Kidney (tissue), 14 donors: ENCODE results near the gene TEAD3. TPM values are rescaled to one million over a fixed set of nuclear protein-coding genes. Genes with fewer than 3 reads are reported as not detected.

Source experiments
- DNase-seq, 5 donors: peaks; one replicate each; pipeline ENCODE4 v3.0.0-alpha.2; 2013 to 2020
- FAIRE-seq: peaks from 2 replicates; lab custom pipeline; 2012; peaks lifted over from hg19 to GRCh38; lab: Jason Lieb, UNC
- H3K27ac ChIP-seq, 2 donors: one replicate each; pipeline ENCODE4 v1.7.0; 2013; ENCODE audit warnings: low read depth in 2 of 2, low read length in 2 of 2, inconsistent platforms in 1 of 2
- H3K27me3 ChIP-seq: one replicate; pipeline ENCODE4 v1.7.1; 2013; ENCODE audit warnings: low read length, inconsistent platforms; ENCODE audit not compliant: control insufficient read depth, insufficient read depth
- H3K36me3 ChIP-seq, 3 donors: one replicate each; pipeline versions ENCODE4 v1.7.0 to v1.7.1; 2013; ENCODE audit warnings: low read length in 3 of 3, control low read depth in 1 of 3, inconsistent platforms in 1 of 3; ENCODE audit not compliant: insufficient read depth in 3 of 3, control insufficient read depth in 2 of 3
- H3K4me1 ChIP-seq, 3 donors: one replicate each; pipeline versions ENCODE4 v1.7.0 to v1.7.1; 2013; ENCODE audit warnings: low read length in 3 of 3, inconsistent platforms in 1 of 3, low read depth in 1 of 3; ENCODE audit not compliant: control insufficient read depth in 2 of 3, insufficient read depth in 2 of 3
- H3K4me3 ChIP-seq, 3 donors: one replicate each; pipeline versions ENCODE4 v1.7.0 to v1.8.1; 2013; ENCODE audit warnings: low read length in 3 of 3, control low read depth in 1 of 3, inconsistent platforms in 1 of 3
- H3K9ac ChIP-seq, 3 donors: one replicate each; pipeline versions ENCODE4 v1.7.0 to v1.7.1; 2013; ENCODE audit warnings: low read length in 3 of 3, control low read depth in 1 of 3, inconsistent platforms in 1 of 3
- H3K9me3 ChIP-seq, 3 donors: one replicate each; pipeline versions ENCODE4 v1.7.0 to v1.7.1; 2013; ENCODE audit warnings: low read length in 3 of 3, control low read depth in 1 of 3, inconsistent platforms in 1 of 3; ENCODE audit not compliant: control insufficient read depth in 2 of 3, insufficient read depth in 1 of 3
- intact Hi-C: fragments of 100-400 bp; cut with DNase I; formaldehyde crosslinking; loops from one replicate; pipeline ENCODE4 v1.11.1; 2022
- polyA plus RNA-seq: library from polyadenylated mRNA; stranded (reverse); fragments of 350-450 nt; fragmentation: Illumina TruSeq; extraction: RNeasy Lipid Tissue Mini Kit (QIAGEN cat#74804); gene quantifications from one replicate; pipeline ENCODE4 v1.2.3, GENCODE V29; 2014; ENCODE audit warnings: low read depth, low replicate concordance; ENCODE audit not compliant: insufficient read depth
- total RNA-seq: library from RNA; stranded (reverse); fragmentation: NEBNext Ultra II Directional; extraction: Animal tissue kit (Norgen Biotek cat#: 25700); gene quantifications from one replicate; pipeline ENCODE4 v1.2.1, GENCODE V29; 2021
- TF ChIP-seq, protein P1 (sequence below): IDR thresholded peaks from 3 replicates; pipeline ENCODE4 v1.5.1; 2012; ENCODE audit warnings: mild to moderate bottlenecking, moderate library complexity, borderline replicate concordance; ENCODE audit not compliant: insufficient read depth; ENCODE audit errors: extremely low read depth
- donor health status: control.
- donor health status: control.
- donor health status: control.
- donor health status: control.
- donor health status: control.
- donor health status: DM: yes; HTN: yes; CAD: no.
- donor health status: Normal renal cell carcinoma (clear cell type).

Gene TEAD3
- total and polyA plus RNA-seq, 2 donors from 2014 or later: 11.3 to 18.0 TPM

- Histone ChIP-seq H3K9me3 (no peaks in the 10 kb centered on the region), H3K4me3 (peak overlapping the region in 2 of 3 donors; percentile 15 to 52), H3K27me3 (no peaks in the 10 kb centered on the region), H3K4me1 (peaks cover 0 to 2% (median 0%) of the 10 kb centered on the region in 3 donors), H3K27ac (no peak overlapping the region), H3K36me3 (no peaks in the 10 kb centered on the region), H3K9ac (no peak overlapping the region)
- DNase-seq (peak; percentile 73 to 88 (median 80)), FAIRE-seq (no peak)
- TF ChIP-seq, protein P1, sequence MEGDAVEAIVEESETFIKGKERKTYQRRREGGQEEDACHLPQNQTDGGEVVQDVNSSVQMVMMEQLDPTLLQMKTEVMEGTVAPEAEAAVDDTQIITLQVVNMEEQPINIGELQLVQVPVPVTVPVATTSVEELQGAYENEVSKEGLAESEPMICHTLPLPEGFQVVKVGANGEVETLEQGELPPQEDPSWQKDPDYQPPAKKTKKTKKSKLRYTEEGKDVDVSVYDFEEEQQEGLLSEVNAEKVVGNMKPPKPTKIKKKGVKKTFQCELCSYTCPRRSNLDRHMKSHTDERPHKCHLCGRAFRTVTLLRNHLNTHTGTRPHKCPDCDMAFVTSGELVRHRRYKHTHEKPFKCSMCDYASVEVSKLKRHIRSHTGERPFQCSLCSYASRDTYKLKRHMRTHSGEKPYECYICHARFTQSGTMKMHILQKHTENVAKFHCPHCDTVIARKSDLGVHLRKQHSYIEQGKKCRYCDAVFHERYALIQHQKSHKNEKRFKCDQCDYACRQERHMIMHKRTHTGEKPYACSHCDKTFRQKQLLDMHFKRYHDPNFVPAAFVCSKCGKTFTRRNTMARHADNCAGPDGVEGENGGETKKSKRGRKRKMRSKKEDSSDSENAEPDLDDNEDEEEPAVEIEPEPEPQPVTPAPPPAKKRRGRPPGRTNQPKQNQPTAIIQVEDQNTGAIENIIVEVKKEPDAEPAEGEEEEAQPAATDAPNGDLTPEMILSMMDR: peak; percentile 93
- intact Hi-C loops: loop anchor here (5.0 kb wide), 1 partner anchor 214 kb away; the partner anchor contains the start of gene ARMC12
These were observed 26.1 kb upstream of the TEAD3 start for GRCh38 chr6:35522660-35523658.

DNA sequence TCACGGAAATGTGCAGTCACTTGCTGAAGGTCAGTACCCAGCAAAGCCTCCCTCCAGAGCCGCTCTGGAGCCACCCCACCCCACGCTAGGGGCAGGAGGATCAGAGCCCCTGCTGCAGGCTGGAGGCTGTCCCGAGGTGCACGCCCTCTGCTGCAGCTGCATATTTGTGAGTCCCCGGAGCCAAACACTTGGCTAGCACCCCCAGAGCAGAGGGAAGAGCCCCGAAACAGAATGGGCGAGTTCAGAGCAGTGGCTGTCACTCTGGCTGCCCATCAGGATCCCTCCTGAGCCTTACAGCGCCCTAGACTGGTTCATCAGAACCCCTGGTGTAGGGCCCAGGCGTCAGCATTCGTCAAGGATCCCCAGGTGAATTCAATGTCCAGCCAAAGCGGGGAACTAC is 25.3 kb upstream of the TEAD3 start:
- no peak overlapping the region for H3K9ac ChIP-seq
- intact Hi-C loops: loop anchor here (5.0 kb wide), 1 partner anchor 215 kb away; the partner anchor contains the start of gene ARMC12
- H3K36me3 ChIP-seq: no peaks in the 10 kb centered on the region
- H3K27ac ChIP-seq: no peak overlapping the region
- TF ChIP-seq, protein P1: no peak
- H3K4me3 ChIP-seq: no peak overlapping the region
- DNase-seq: no peak
- no peaks in the 10 kb centered on the region for H3K9me3 ChIP-seq
- no peak for FAIRE-seq
- peaks cover 0 to 2% (median 0%) of the 10 kb centered on the region in 3 donors for H3K4me1 ChIP-seq
- H3K27me3 ChIP-seq: no peaks in the 10 kb centered on the region

DNA sequence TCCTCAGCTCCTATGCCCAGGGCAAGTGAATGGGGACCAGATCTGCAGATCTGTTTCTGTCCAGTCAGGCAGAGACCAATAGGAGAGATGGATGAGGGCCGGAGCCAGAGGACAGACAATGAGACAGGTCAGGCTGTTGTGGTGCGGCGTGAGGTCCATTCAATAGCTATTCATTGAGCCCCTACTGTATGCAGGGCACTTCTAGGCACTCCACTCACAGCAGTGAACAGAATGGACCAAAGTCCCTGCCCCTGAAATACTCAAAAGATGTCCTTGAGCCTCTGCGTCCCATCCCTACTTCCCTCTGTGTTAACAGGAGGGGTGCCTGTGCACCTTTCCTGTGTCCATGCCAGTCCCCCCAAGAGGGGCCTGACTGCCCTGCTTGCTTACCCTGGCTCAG is 24.4 kb upstream of the TEAD3 start:
- intact Hi-C loops: loop anchor here (5.0 kb wide), 1 partner anchor 216 kb away; the partner anchor contains the start of gene ARMC12
- no peak for DNase-seq
- H3K27me3 ChIP-seq: no peaks in the 10 kb centered on the region
- TF ChIP-seq, protein P1: no peak
- H3K9ac ChIP-seq: no peak overlapping the region
- H3K27ac ChIP-seq: no peak overlapping the region
- peaks cover 0 to 2% (median 0%) of the 10 kb centered on the region in 3 donors for H3K4me1 ChIP-seq
- no peak overlapping the region for H3K4me3 ChIP-seq
- FAIRE-seq: no peak
- H3K36me3 ChIP-seq: no peaks in the 10 kb centered on the region
- no peaks in the 10 kb centered on the region for H3K9me3 ChIP-seq
